Measurements from ENCODE around the gene LINC00237.

The LINC00237 gene

DNA sequence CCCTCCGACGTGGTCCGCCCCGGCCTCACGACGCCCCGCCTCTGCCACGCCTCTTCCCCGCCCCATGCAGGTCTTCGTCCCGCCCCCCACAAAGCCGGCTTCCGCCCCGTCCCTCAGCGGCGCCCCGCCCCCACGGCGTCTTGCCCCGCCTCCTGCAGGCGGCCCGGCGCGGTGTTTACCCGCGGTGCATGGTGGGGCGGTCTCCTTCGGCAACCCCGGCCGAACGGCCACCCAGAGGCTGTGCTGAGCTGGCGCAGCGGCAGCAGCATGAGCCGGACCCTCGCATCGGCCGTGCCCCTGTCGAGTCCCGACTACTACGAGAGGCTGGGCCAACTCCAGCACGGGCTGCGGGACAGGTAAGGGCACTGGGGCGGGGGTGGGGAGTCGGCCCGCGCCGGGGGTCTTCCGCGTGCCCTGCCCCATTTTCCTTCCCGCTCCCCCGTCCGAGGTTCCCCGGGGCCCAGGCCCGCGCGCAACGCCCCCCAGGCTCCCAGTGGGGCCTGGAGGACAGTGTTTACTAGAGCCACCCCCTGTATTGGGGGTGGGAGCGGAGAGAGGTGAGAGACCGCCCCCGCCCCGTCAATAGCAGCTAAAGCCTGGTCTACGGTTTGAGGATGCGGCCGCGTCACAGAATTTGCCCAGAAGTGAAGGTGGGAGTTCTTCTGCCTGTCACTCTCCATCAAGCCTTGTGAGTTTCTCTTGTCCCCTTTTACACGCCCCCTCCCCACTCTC lies 19.9 kb upstream of the LINC00237 start, which contains the start of gene KIZ:
Gene KIZ, plus strand, starts transcription at position 234 of the 732 bp plus-strand sequence. Its CDS starts 34 bp downstream, at position 268.
- Histone ChIP-seq H3K4me1 (peaks cover 20% of the 10 kb centered on the region), H3K27ac (peak within 1 kb of the TSS; percentile 84), H3K4me3 (peak within 1 kb of the TSS; percentile 93), H3K27me3 (no peaks in the 10 kb centered on the region), H3K4me2 (peak within 1 kb of the TSS; percentile 94), H3K9ac (peak within 1 kb of the TSS; percentile 90), H3K9me3 (no peaks in the 10 kb centered on the region), H3K36me3 (0 out of 2 replicates have a peak, but pooled peaks cover 2% of the 10 kb centered on the region), H4K20me1 (no peaks in the 10 kb centered on the region; the same call in 1 of the 2 replicates)
- TF ChIP-seq Cebpa-rat (IDR thresholded peaks at IDR 0.05): no peak

DNA sequence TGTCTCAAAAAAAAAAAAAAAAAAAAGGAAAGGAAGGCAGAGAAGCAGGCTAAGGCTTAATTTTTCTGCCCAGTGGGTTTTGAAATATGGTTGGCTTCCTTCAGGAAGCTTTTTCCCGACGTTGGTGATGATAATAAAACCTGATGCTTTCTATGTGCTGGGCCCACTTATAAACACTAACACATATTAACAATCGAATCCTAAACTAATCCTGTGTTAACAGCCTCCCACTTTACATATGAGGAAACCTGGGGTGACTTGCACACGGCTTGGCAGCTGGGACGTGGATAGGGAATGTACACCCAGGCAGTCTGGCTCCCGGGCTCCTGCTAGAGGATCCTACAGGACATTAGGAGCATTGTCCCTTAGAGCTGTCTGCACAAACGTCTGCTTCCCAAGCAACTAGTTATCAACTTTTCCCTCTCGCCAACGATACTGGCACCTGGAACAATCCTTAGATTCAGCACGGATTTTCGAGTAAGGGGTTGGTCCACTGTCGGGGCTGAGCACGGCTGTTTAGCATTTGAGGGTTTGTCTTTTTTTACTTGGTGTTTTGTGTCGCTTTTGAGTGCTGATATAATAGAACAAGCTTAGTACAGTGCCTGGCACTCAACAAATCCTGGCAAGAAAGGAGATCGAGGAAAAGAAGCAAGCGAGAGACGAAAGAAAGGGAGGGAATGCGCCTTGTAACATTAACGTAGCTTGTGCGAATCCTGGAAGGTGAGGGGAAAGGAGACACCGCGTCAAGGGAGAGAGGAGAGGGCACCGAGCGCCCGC lies 19.1 kb upstream of the LINC00237 start:
- Histone ChIP-seq H3K4me3 (peak overlapping the region; percentile 93), H3K27ac (no peak overlapping the region), H3K36me3 (no peaks in the 10 kb centered on the region), H3K9me3 (no peaks in the 10 kb centered on the region), H3K4me1 (peaks cover 20% of the 10 kb centered on the region), H3K27me3 (no peaks in the 10 kb centered on the region), H4K20me1 (no peaks in the 10 kb centered on the region; the same call in 1 of the 2 replicates), H3K4me2 (peak overlapping the region; percentile 82), H3K9ac (peak overlapping the region; percentile 52; the same call in 1 of the 2 replicates)
- no peak for TF ChIP-seq Cebpa-rat (IDR thresholded peaks at IDR 0.05)

DNA sequence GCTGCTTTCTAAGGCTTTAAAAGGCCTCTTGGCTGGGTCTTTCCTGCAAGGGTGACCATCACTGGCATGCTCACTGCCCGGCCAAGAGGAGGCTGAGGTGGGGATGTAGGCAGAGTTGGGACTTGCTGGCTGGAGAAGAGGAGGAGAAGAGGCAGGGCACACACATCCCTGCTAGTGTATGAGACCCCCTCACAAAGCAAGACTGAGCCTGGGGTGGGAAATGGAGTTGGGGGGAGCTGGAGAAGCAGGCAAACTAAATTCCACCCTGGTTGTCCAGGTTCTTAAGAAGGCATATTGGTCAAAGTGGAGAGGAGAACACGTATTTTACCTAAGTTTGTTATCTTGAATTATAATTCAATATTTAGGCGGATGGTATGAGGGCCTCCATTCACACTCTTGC lies 18.0 kb upstream of the LINC00237 start:
- Histone ChIP-seq H3K4me3 (no peak overlapping the region), H3K4me2 (no peak overlapping the region), H3K9ac (no peak overlapping the region), H3K9me3 (no peaks in the 10 kb centered on the region), H4K20me1 (no peaks in the 10 kb centered on the region; the same call in 1 of the 2 replicates), H3K27ac (no peak overlapping the region), H3K27me3 (no peaks in the 10 kb centered on the region), H3K4me1 (peaks cover 20% of the 10 kb centered on the region), H3K36me3 (no peaks in the 10 kb centered on the region)
- TF ChIP-seq Cebpa-rat (IDR thresholded peaks at IDR 0.05): no peak

- Histone ChIP-seq H3K4me1 (peaks cover 12% of the 10 kb centered on the region), H3K27me3 (no peaks in the 10 kb centered on the region), H3K4me2 (no peak overlapping the region), H3K27ac (no peak overlapping the region), H3K9ac (no peak overlapping the region), H4K20me1 (no peaks in the 10 kb centered on the region), H3K9me3 (peaks cover 16% of the 10 kb centered on the region; the same call in 1 of the 2 replicates), H3K4me3 (no peak overlapping the region), H3K36me3 (no peaks in the 10 kb centered on the region)
- TF ChIP-seq Cebpa-rat (IDR thresholded peaks at IDR 0.05): no peak
Measured at GRCh38 chr20:21118782-21119181, 12.6 kb upstream of the LINC00237 start.

- H4K20me1 ChIP-seq: no peaks in the 10 kb centered on the region
- H3K4me1 ChIP-seq: peaks cover 19% of the 10 kb centered on the region
- H3K9ac ChIP-seq: no peak overlapping the region
- peaks cover 16% of the 10 kb centered on the region; the same call in 1 of the 2 replicates for H3K9me3 ChIP-seq
- no peak overlapping the region for H3K27ac ChIP-seq
- no peaks in the 10 kb centered on the region for H3K36me3 ChIP-seq
- no peak for TF ChIP-seq Cebpa-rat (IDR thresholded peaks at IDR 0.05)
- H3K27me3 ChIP-seq: no peaks in the 10 kb centered on the region
- H3K4me2 ChIP-seq: no peak overlapping the region
- H3K4me3 ChIP-seq: no peak overlapping the region
Measured at GRCh38 chr20:21118138-21118537, 12.0 kb upstream of the LINC00237 start.

DNA sequence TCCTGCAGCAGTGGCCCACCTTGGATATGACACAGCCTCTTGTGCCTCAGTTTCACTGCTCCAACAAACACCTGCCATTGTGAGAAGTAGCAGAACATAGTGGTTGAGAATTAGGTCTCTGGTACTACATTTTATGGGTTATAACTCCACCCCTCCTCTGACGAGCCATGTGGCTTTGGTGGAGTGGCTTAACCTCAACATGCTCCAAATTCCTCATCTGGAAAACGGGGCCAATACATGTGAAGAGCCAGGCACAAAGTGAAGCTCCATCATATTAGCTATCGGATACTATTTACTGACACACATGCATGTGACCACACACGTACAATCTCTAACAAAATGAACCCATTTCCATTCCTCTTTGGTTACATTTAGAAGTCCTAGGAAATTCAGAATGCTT lies 11.4 kb upstream of the LINC00237 start:
- Histone ChIP-seq H3K9ac (no peak overlapping the region), H3K36me3 (no peaks in the 10 kb centered on the region), H4K20me1 (no peaks in the 10 kb centered on the region), H3K9me3 (peaks cover 16% of the 10 kb centered on the region; the same call in 1 of the 2 replicates), H3K27me3 (no peaks in the 10 kb centered on the region), H3K27ac (no peak overlapping the region), H3K4me3 (no peak overlapping the region), H3K4me1 (peaks cover 20% of the 10 kb centered on the region), H3K4me2 (no peak overlapping the region)
- TF ChIP-seq Cebpa-rat (IDR thresholded peaks at IDR 0.05): no peak

GRCh38 chr20:21114584-21114983 lies 8.4 kb upstream of the LINC00237 start:
- H4K20me1 ChIP-seq: no peaks in the 10 kb centered on the region
- TF ChIP-seq Cebpa-rat (IDR thresholded peaks at IDR 0.05): no peak

DNA sequence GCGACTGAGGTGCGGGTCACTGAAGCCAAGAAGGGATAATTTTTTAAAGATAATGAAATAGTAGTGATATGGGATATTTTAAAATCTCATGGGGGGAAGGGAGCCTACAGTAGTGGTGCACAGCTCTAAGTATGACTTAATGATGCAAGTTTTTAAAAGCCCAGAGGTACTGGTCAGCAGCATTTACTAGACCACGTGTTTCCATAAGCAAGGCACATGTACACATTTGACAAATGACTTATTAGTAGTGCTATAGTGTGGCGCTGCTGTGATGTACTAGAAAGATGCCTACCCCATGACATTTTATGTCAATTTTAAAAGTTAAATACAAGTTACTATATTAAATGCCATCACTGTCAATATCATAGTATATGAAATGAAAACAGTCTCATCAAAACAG lies 7.5 kb upstream of the LINC00237 start:
- peaks cover 20% of the 10 kb centered on the region for H3K4me1 ChIP-seq
- H3K4me2 ChIP-seq: peak overlapping the region; percentile 65
- H3K9me3 ChIP-seq: peaks cover 16% of the 10 kb centered on the region; the same call in 1 of the 2 replicates
- H4K20me1 ChIP-seq: no peaks in the 10 kb centered on the region
- peaks cover 5% of the 10 kb centered on the region; the same call in 1 of the 2 replicates for H3K27me3 ChIP-seq
- H3K36me3 ChIP-seq: no peaks in the 10 kb centered on the region
- H3K9ac ChIP-seq: no peak overlapping the region
- H3K4me3 ChIP-seq: no peak overlapping the region
- TF ChIP-seq Cebpa-rat (IDR thresholded peaks at IDR 0.05): no peak
- H3K27ac ChIP-seq: no peak overlapping the region

More at GRCh38 chr20:21114584-21114983, 8.4 kb upstream of the LINC00237 start:
- Histone ChIP-seq H3K4me2 (peak overlapping the region; percentile 65), H3K27ac (no peak overlapping the region), H3K4me1 (peaks cover 20% of the 10 kb centered on the region), H3K4me3 (no peak overlapping the region), H3K9me3 (peaks cover 16% of the 10 kb centered on the region; the same call in 1 of the 2 replicates), H3K9ac (no peak overlapping the region), H3K27me3 (no peaks in the 10 kb centered on the region), H3K36me3 (no peaks in the 10 kb centered on the region)

DNA sequence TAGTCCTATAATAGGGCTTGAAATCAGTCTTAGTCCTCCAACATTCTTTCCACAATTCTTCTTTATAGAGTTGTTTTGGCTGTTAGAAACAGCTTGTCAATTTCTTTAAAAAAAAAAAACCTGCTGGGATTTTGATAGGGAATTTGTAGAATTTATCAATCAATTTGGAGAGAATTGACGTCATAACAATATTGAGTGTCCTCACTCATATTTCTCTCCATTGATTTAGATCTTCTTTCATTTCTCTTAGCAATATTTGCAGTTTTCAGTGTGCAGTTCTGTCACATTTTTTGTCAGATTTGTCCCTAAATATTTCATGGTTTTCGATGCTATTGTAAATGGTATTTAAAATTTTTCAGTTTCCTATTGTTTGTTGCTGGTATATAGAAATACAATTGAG lies 5.3 kb upstream of the LINC00237 start:
- Histone ChIP-seq H3K9ac (no peak overlapping the region), H3K4me2 (no peak overlapping the region), H3K27me3 (peaks cover 28% of the 10 kb centered on the region), H3K9me3 (peaks cover 22% of the 10 kb centered on the region), H3K27ac (no peak overlapping the region), H3K4me1 (peaks cover 20% of the 10 kb centered on the region), H3K4me3 (no peak overlapping the region), H4K20me1 (peaks cover 3% of the 10 kb centered on the region; the same call in 1 of the 2 replicates), H3K36me3 (no peaks in the 10 kb centered on the region)
- TF ChIP-seq Cebpa-rat (IDR thresholded peaks at IDR 0.05): no peak
